Skeletal muscle cell (primary cell): ENCODE measurements around the gene APOD.

Source experiments
- DNase-seq: peaks from one replicate; pipeline ENCODE4 v3.0.0-alpha.2; 2010; ENCODE audit warnings: low read depth
- H3K4me3 ChIP-seq: 2 replicates; pipeline ENCODE4 v1.5.1; 2011; ENCODE audit warnings: low read depth, mild to moderate bottlenecking, control low read depth, low read length, moderate library complexity

APOD gene

GRCh38 chr3:195540027-195540426 is 43.7 kb downstream of the APOD start:
- no peak for DNase-seq
- H3K4me3 ChIP-seq, result no peak overlapping the region

DNA sequence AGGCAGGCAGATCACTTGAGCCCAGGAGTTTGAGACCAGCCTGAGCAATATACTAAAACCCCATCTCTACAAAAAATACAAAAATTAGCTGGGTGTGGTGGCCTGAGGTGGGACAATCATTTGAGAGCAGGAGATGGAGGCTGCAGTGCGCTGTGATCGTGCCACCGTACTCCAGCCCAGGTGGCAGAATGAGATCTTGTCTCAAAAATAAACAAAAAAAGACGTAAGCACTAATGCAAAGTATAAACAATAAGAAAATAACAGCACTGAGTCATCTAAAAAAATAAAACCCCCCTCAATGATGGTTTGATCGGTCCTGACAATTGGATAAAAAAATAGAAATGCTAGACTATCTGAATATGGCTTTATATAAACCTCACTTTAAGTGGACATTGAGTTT is 44.3 kb downstream of the APOD start:
- DNase-seq, result no peak
- H3K4me3 ChIP-seq, result no peak overlapping the region

DNA sequence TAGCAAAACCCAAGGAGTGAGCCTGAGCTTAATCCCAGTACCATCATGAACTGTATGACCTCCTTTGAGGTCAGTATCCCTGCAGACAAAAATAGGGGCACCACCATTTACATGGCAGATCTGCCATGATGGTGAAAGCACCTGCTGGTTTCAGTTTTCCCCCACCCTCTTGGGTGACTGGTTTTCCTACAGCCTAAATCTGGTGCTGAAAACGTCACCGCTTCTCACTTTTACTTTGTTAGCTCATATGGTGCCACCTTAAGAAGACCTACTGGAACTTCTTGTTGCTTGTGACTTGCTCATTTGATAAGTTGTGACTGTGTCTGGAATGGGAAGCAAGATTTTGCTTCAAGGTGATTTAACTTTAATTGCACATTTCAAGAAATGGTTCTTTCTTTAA is 45.7 kb downstream of the APOD start:
- H3K4me3 ChIP-seq, result no peak overlapping the region

GRCh38 chr3:195535293-195535692 is 48.4 kb downstream of the APOD start:
- no peak overlapping the region for H3K4me3 ChIP-seq
- DNase-seq, result no peak

More for the DNA sequence above, 45.7 kb downstream of the APOD start:
- no peak for DNase-seq

GRCh38 chr3:195532834-195533233 is 50.9 kb downstream of the APOD start:
- no peak overlapping the region for H3K4me3 ChIP-seq
- DNase-seq, result no peak

- no peak overlapping the region for H3K4me3 ChIP-seq
- DNase-seq, result no peak
Measured at GRCh38 chr3:195532345-195532744, 51.4 kb downstream of the APOD start.

- no peak overlapping the region for H3K4me3 ChIP-seq
- no peak for DNase-seq
Measured at GRCh38 chr3:195531683-195532082, 52.1 kb downstream of the APOD start.

- DNase-seq, result no peak
Measured at GRCh38 chr3:195526492-195526891, 57.2 kb downstream of the APOD start.

GRCh38 chr3:195524171-195524896 is 59.4 kb downstream of the APOD start:
- DNase-seq, result no peak
- H3K4me3 ChIP-seq, result no peak overlapping the region

More at GRCh38 chr3:195526492-195526891, 57.2 kb downstream of the APOD start:
- no peak overlapping the region for H3K4me3 ChIP-seq

DNA sequence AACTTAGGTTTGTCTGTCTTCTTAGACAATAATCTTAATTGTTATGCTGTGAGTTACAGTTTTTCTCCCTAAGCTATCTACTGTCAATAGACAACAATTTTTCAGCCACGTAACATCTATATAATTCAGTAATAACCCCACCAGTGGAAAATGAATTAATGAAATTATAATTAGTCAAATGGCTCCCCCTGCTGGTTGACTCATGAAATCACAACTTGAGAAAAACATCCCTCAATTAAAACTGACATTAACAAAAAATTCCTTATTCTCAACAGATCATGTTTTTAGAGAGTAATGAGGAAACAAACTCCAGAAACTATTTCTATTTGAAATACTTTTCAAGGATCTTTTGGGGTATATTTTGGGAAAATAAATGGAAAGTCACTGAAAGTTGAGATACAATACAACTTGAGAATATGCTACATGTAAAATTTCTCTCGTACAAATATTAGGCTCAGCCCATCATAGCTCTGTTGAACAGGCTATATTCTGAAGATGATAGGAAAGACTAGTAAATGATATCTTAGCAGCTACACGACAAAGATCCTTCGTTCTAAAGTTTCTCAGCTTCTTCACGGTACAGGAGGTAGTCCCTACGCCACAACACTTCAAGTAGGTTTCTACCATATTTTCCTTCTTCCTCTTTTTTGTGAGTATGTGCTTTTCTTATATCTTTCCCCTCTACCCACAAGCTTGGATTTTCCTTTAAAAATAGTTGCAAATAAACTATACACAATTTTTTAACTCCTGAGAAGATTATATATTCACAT is 61.3 kb downstream of the APOD start:
- DNase-seq, result no peak

More for the DNA sequence above, 61.3 kb downstream of the APOD start:
- H3K4me3 ChIP-seq, result no peak overlapping the region
